SK-N-SH (cell line): ENCODE data around the gene TFF1. TPM values are rescaled to one million over a fixed set of nuclear protein-coding genes. Genes with fewer than 3 reads are reported as not detected.

ENCODE experiments used
- CTCF ChIA-PET: fragments of 300-600, 350-600 bp; formaldehyde crosslinking; extraction: SDS; loops from one replicate; lab custom pipeline; 2021; lab: Yijun Ruan, JAX
- POLR2A ChIA-PET: fragments of 350-600 bp; sonication (Branson Sonifier 250); formaldehyde crosslinking; extraction: SDS; loops from one replicate; lab custom pipeline; 2020; ENCODE audit warnings: antibody characterized with exemption, inconsistent platforms; lab: Yijun Ruan, JAX
- DNase-seq: peaks from one replicate; pipeline ENCODE4 v3.0.0; 2012
- H2AFZ ChIP-seq: fragments of 200-600 bp; sonication (generic); 2 replicates; pipeline ENCODE4 v1.8.1; 2016; ENCODE audit warnings: antibody characterized with exemption, mild to moderate bottlenecking, low read depth
- H3F3A ChIP-seq: fragments of 200-600 bp; sonication (generic); replicated peaks from 2 replicates; pipeline ENCODE3; 2016; ENCODE audit warnings: antibody characterized with exemption, mild to moderate bottlenecking; ENCODE audit not compliant: insufficient read depth
- H3K27ac ChIP-seq, 2 experiments: fragments of 200-500 bp in 1 of 2; fragments of 200-600 bp in 1 of 2; sonication (Bioruptor generic) in 1 of 2; sonication (generic), shearing (Covaris generic) in 1 of 2; 2 replicates each; pipeline versions ENCODE4 v1.5.1 to v1.6.1; 2014 to 2016; ENCODE audit warnings: low read depth in 2 of 2, inconsistent platforms in 1 of 2, low read length in 1 of 2, mild to moderate bottlenecking in 1 of 2, mixed read lengths in 1 of 2
- H3K27me3 ChIP-seq: fragments of 200-600 bp; sonication (generic), shearing (Covaris generic); 2 replicates; pipeline ENCODE4 v1.6.1; 2016; ENCODE audit warnings: mixed run types; ENCODE audit not compliant: insufficient read depth
- H3K36me3 ChIP-seq, 2 experiments: fragments of 200-500 bp in 1 of 2; fragments of 200-600 bp in 1 of 2; sonication (Bioruptor generic) in 1 of 2; sonication (generic) in 1 of 2; replicated peaks in 1 of 2; 2 replicates each; pipeline versions ENCODE3 to v1.5.1; 2014 to 2016; ENCODE audit warnings: low read length in 1 of 2, mild to moderate bottlenecking in 1 of 2; ENCODE audit not compliant: insufficient read depth in 2 of 2, control insufficient read depth in 1 of 2
- H3K4me1 ChIP-seq, 2 experiments: fragments of 200-500 bp in 1 of 2; fragments of 200-600 bp in 1 of 2; sonication (Bioruptor generic) in 1 of 2; sonication (generic), shearing (Covaris generic) in 1 of 2; 2 replicates each; pipeline versions ENCODE4 v1.5.1 to v1.6.1; 2014 to 2016; ENCODE audit warnings: low read depth in 1 of 2, low read length in 1 of 2, mixed run types in 1 of 2; ENCODE audit not compliant: insufficient read depth in 2 of 2, control insufficient read depth in 1 of 2
- H3K4me2 ChIP-seq: fragments of 200-600 bp; sonication (generic), shearing (Covaris generic); 2 replicates; pipeline ENCODE4 v1.6.1; 2017; ENCODE audit warnings: mixed run types
- H3K4me3 ChIP-seq, 2 experiments: fragments of 200-500 bp in 1 of 2; fragments of 200-600 bp in 1 of 2; sonication (Bioruptor generic) in 1 of 2; sonication (generic), shearing (Covaris generic) in 1 of 2; 2 replicates each; pipeline versions ENCODE4 v1.5.1 to v1.8.1; 2014 to 2016; ENCODE audit warnings: low read depth in 2 of 2, inconsistent platforms in 1 of 2, low read length in 1 of 2, mild to moderate bottlenecking in 1 of 2, mixed read lengths in 1 of 2, moderate library complexity in 1 of 2
- H3K79me2 ChIP-seq: fragments of 200-600 bp; sonication (generic); 2 replicates; pipeline ENCODE4 v1.8.1; 2017; ENCODE audit warnings: mild to moderate bottlenecking; ENCODE audit not compliant: insufficient read depth
- H3K9ac ChIP-seq: fragments of 200-600 bp; sonication (generic); 2 replicates; pipeline ENCODE4 v1.6.1; 2017; ENCODE audit warnings: mixed run types
- H3K9me2 ChIP-seq: fragments of 200-600 bp; sonication (generic); 2 replicates; pipeline ENCODE4 v1.6.1; 2017; ENCODE audit warnings: mixed run types
- H3K9me3 ChIP-seq: fragments of 200-600 bp; sonication (generic); 2 replicates; pipeline ENCODE4 v1.6.1; 2017; ENCODE audit warnings: mixed run types, mild to moderate bottlenecking, moderate library complexity
- H4K20me1 ChIP-seq: fragments of 200-600 bp; sonication (generic); 2 replicates; pipeline ENCODE4 v1.6.1; 2017; ENCODE audit warnings: mild to moderate bottlenecking, mixed run types; ENCODE audit not compliant: insufficient read depth
- CHD2 ChIP-seq: fragments of 150-350 bp; IDR thresholded peaks from 2 replicates; pipeline ENCODE4 v1.6.1; 2018; ENCODE audit warnings: low read length; ENCODE audit not compliant: partially characterized antibody
- CTCF ChIP-seq: fragments of 200-600 bp; sonication (generic); IDR thresholded peaks from 2 replicates; pipeline ENCODE4 v1.6.1; 2017; ENCODE audit warnings: antibody characterized with exemption, mild to moderate bottlenecking, moderate library complexity
- ELF1 ChIP-seq: IDR thresholded peaks from 2 replicates; pipeline ENCODE4 v1.4.0; 2012
- FOSL2 ChIP-seq: IDR thresholded peaks from 2 replicates; pipeline ENCODE4 v1.4.0; 2012; ENCODE audit warnings: low read depth, mild to moderate bottlenecking, moderate library complexity, borderline replicate concordance
- GABPA ChIP-seq: IDR thresholded peaks from 2 replicates; pipeline ENCODE4 v1.4.0; 2012; ENCODE audit warnings: low read depth, mild to moderate bottlenecking
- GATA2 ChIP-seq: sonication (generic); formaldehyde crosslinking; IDR thresholded peaks from 2 replicates; pipeline ENCODE4 v1.5.0; 2020; ENCODE audit warnings: mild to moderate bottlenecking, missing genetic modification reagents
- JUND ChIP-seq: IDR thresholded peaks from 2 replicates; pipeline ENCODE4 v1.4.0; 2012
- MXI1 ChIP-seq: IDR thresholded peaks from 2 replicates; pipeline ENCODE4 v1.6.1; 2012; ENCODE audit warnings: mild to moderate bottlenecking, low read depth, low read length, improper control_type of control experiment
- POLR2AphosphoS5 ChIP-seq: IDR thresholded peaks from 2 replicates; pipeline ENCODE4 v1.6.1; 2012; ENCODE audit warnings: low read depth, low read length
- RCOR1 ChIP-seq: fragments of 150-350 bp; IDR thresholded peaks from 2 replicates; pipeline ENCODE4 v1.6.1; 2017; ENCODE audit warnings: antibody characterized with exemption, low read length
- RXRA ChIP-seq: IDR thresholded peaks from 2 replicates; pipeline ENCODE4 v1.4.0; 2012; ENCODE audit warnings: low read depth, mild to moderate bottlenecking, borderline replicate concordance
- TAF1 ChIP-seq: IDR thresholded peaks from 2 replicates; pipeline ENCODE4 v1.6.1; 2012; ENCODE audit warnings: low read depth, mild to moderate bottlenecking, low read length, moderate library complexity, borderline replicate concordance
- TEAD4 ChIP-seq: IDR thresholded peaks from 2 replicates; pipeline ENCODE4 v1.4.0; 2012; ENCODE audit warnings: mild to moderate bottlenecking, borderline replicate concordance; ENCODE audit not compliant: insufficient read depth
- USF2 ChIP-seq: fragments of 150-350 bp; IDR thresholded peaks from 2 replicates; pipeline ENCODE4 v1.6.1; 2017; ENCODE audit warnings: antibody characterized with exemption, low read length, low read depth, borderline replicate concordance
- WGBS: methylation state at CpG from one replicate; pipeline ENCODE4 v1.1.6; 2017; ENCODE audit warnings: low lambda C conversion rate; 5-methylcytosine and 5-hydroxymethylcytosine counted together
- polyA plus RNA-seq, 3 experiments: library from polyadenylated mRNA; depleted of rRNA; stranded (reverse); fragments of >200 nt; gene quantifications; 2 replicates each; pipeline ENCODE4 v1.2.3, GENCODE V29; 2012
- TF ChIP-seq, protein P1 (sequence below): IDR thresholded peaks from 2 replicates; pipeline ENCODE4 v1.4.0; 2012; ENCODE audit warnings: low read depth
- TF ChIP-seq, protein P2 (sequence below): fragments of 150-350 bp; IDR thresholded peaks from 2 replicates; pipeline ENCODE4 v1.6.1; 2016; ENCODE audit warnings: mild to moderate bottlenecking, low read depth, low read length

Gene TFF1
- polyA plus RNA-seq, 1 of the 3 experiments (the other 2 are of a cell fraction), result not detected

DNA sequence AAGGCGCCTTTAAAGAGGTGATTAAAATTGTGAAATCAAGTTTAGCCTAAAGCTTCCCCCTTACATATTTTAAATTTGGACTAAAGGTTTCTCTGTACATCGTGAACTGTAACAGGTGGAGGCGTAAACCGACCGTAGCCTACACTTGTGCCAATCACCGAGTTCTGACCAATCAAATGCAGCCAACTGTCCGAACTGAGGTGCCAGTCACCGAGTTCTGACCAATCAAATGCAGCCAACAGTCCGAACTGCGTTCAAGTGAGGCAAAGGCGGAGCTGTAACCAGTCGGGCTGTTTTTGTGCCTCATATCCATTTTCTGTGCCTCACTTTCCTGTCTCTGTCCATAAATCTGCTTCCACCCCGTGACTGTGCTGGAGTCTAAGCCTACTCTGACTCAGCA, 7.4 kb downstream of the TFF1 start:
- Histone ChIP-seq H2AFZ (no peak overlapping the region), H3K4me2 (no peak overlapping the region), H3K36me3 (no peaks in the 10 kb centered on the region), H4K20me1 (no peaks in the 10 kb centered on the region), H3K79me2 (no peaks in the 10 kb centered on the region), H3F3A (no peaks in the 10 kb centered on the region), H3K4me1 (no peaks in the 10 kb centered on the region), H3K9me2 (no peaks in the 10 kb centered on the region), H3K9me3 (no peaks in the 10 kb centered on the region; the same call in 1 of the 2 replicates), H3K27ac (no peak overlapping the region), H3K4me3 (no peak overlapping the region), H3K9ac (no peak overlapping the region), H3K27me3 (no peaks in the 10 kb centered on the region)
- ChIA-PET CTCF (no interaction called here), POLR2A (no interaction called here)
- no peak for DNase-seq
- TF ChIP-seq JUND (no peak), TEAD4 (no peak), CTCF (no peak), TAF1 (no peak), RXRA (no peak), MXI1 (no peak), USF2 (no peak), RCOR1 (no peak), GATA2 (CRISPR knock-in tag) (no peak), CHD2 (no peak), ELF1 (no peak)
- 32% methylated on average over 13 of the region's 13 CpGs for whole genome bisulfite sequencing

GRCh38 chr21:42358261-42358660, 8.1 kb downstream of the TFF1 start:
- POLR2A ChIA-PET, result no interaction called here
- Histone ChIP-seq H3K4me3 (no peak overlapping the region), H3K4me2 (no peak overlapping the region), H3K36me3 (no peaks in the 10 kb centered on the region), H3F3A (no peaks in the 10 kb centered on the region), H3K27me3 (no peaks in the 10 kb centered on the region), H2AFZ (no peak overlapping the region), H3K27ac (no peak overlapping the region), H4K20me1 (no peaks in the 10 kb centered on the region), H3K9me2 (no peaks in the 10 kb centered on the region), H3K9ac (no peak overlapping the region), H3K4me1 (no peaks in the 10 kb centered on the region), H3K79me2 (no peaks in the 10 kb centered on the region), H3K9me3 (no peaks in the 10 kb centered on the region; the same call in 1 of the 2 replicates)
- WGBS, result 37% methylated on average over 6 of the region's 12 CpGs
- TF ChIP-seq POLR2AphosphoS5, result no peak
- TF ChIP-seq, protein P1, sequence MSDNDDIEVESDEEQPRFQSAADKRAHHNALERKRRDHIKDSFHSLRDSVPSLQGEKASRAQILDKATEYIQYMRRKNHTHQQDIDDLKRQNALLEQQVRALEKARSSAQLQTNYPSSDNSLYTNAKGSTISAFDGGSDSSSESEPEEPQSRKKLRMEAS, result no peak
- TF ChIP-seq, protein P2, sequence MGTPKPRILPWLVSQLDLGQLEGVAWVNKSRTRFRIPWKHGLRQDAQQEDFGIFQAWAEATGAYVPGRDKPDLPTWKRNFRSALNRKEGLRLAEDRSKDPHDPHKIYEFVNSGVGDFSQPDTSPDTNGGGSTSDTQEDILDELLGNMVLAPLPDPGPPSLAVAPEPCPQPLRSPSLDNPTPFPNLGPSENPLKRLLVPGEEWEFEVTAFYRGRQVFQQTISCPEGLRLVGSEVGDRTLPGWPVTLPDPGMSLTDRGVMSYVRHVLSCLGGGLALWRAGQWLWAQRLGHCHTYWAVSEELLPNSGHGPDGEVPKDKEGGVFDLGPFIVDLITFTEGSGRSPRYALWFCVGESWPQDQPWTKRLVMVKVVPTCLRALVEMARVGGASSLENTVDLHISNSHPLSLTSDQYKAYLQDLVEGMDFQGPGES, result no peak
- no peak for TF ChIP-seq FOSL2
- TF ChIP-seq RXRA, result no peak
- no peak for TF ChIP-seq GABPA
- CTCF ChIA-PET, result no interaction called here
- DNase-seq, result no peak
